GM23338 (cell line): ENCODE data around the gene SON.

Source experiments
- CREB1 ChIP-seq: fragments of 250-450 bp; sonication (Bioruptor Pico); IDR thresholded peaks from 2 replicates; pipeline ENCODE4 v1.5.0; 2020; ENCODE audit warnings: low read depth, mild to moderate bottlenecking, moderate library complexity
- CTCF ChIP-seq, 2 experiments: fragments of 200-600 bp in 1 of 2; sonication (generic) in 1 of 2; conservative IDR thresholded peaks; 2 replicates each; pipeline versions ENCODE4 v1.5.1 to v1.6.1; 2016 to 2017; ENCODE audit warnings: antibody characterized with exemption in 2 of 2, low read depth in 2 of 2, mild to moderate bottlenecking in 2 of 2, moderate library complexity in 1 of 2
- ETS1 ChIP-seq: IDR thresholded peaks from 2 replicates; pipeline ENCODE4 v1.6.1; 2016; ENCODE audit warnings: antibody characterized with exemption
- EZH2 ChIP-seq: fragments of 200-600 bp; sonication (generic); IDR thresholded peaks from one replicate; pipeline ENCODE4 v1.8.0; 2017; ENCODE audit warnings: antibody characterized with exemption, mild to moderate bottlenecking, low read depth; ENCODE audit not compliant: unreplicated experiment
- EZH2phosphoT487 ChIP-seq: fragments of 200-600 bp; sonication (generic); IDR thresholded peaks from one replicate; pipeline ENCODE4 v1.8.1; 2018; ENCODE audit warnings: antibody characterized with exemption; ENCODE audit not compliant: unreplicated experiment
- JUNB ChIP-seq: IDR thresholded peaks from one replicate; pipeline ENCODE4 v1.6.1; 2016; ENCODE audit warnings: antibody characterized with exemption; ENCODE audit not compliant: unreplicated experiment
- NANOG ChIP-seq: IDR thresholded peaks from 2 replicates; pipeline ENCODE4 v1.6.1; 2016; ENCODE audit warnings: antibody characterized with exemption, borderline replicate concordance
- POLR2AphosphoS5 ChIP-seq: IDR thresholded peaks from 2 replicates; pipeline ENCODE4 v1.6.1; 2016; ENCODE audit warnings: antibody characterized with exemption, low read depth
- REST ChIP-seq: IDR thresholded peaks from one replicate; pipeline ENCODE4 v1.6.1; 2018; ENCODE audit warnings: antibody characterized with exemption; ENCODE audit not compliant: unreplicated experiment
- STAT1 ChIP-seq: IDR thresholded peaks from one replicate; pipeline ENCODE4 v1.6.1; 2016; ENCODE audit warnings: antibody characterized with exemption; ENCODE audit not compliant: unreplicated experiment
- ZNF114 ChIP-seq: fragments of 250-450 bp; sonication (Bioruptor Pico); IDR thresholded peaks from 2 replicates; pipeline ENCODE4 v1.5.0; 2020; ENCODE audit warnings: mild to moderate bottlenecking, moderate library complexity
- ZNF331 ChIP-seq: fragments of 250-450 bp; sonication (Bioruptor Pico); IDR thresholded peaks from 2 replicates; pipeline ENCODE4 v1.5.0; 2020; ENCODE audit warnings: low read depth, mild to moderate bottlenecking, moderate library complexity
- ZNF462 ChIP-seq: fragments of 250-450 bp; sonication (Bioruptor Pico); IDR thresholded peaks from 2 replicates; pipeline ENCODE4 v1.5.0; 2020; ENCODE audit warnings: mild to moderate bottlenecking, moderate library complexity

- TF ChIP-seq EZH2, result no peak
- TF ChIP-seq CREB1, result no peak
- no peak for TF ChIP-seq CTCF (conservative IDR thresholded peaks at IDR 0.05; ENCODE audit: low read depth in 2 of 2)
- TF ChIP-seq POLR2AphosphoS5, result no peak
- no peak for TF ChIP-seq REST
- TF ChIP-seq EZH2phosphoT487, result no peak
- no peak for TF ChIP-seq ZNF331 (CRISPR knock-in tag)
- TF ChIP-seq ETS1, result no peak
- no peak for TF ChIP-seq ZNF114
- TF ChIP-seq STAT1, result no peak
- TF ChIP-seq ZNF462, result no peak
- TF ChIP-seq NANOG, result no peak
- no peak for TF ChIP-seq JUNB
These were observed 3.2 kb downstream of the SON start for GRCh38 chr21:33546086-33546485.
